IMR-90 (cell line): ENCODE results near the gene AGAP1. TPM values are rescaled to one million over a fixed set of nuclear protein-coding genes. Genes with fewer than 3 reads are reported as not detected.

ENCODE experiments used
- ATAC-seq: fragments of 200-7000 bp; cut with Tn5 transposase; 2 replicates; pipeline ENCODE4 v1.9.1; 2020; ENCODE audit warnings: low read depth, mild to moderate bottlenecking, moderate library complexity
- BruUV-seq: library from RNA; stranded (reverse); fragments of 400-500 nt; replicated peaks from 2 replicates; lab custom pipeline; 2021; lab: Mats Ljungman, UMichigan
- CTCF ChIA-PET: fragments of 300-600 bp; formaldehyde crosslinking; extraction: SDS; loops from one replicate; lab custom pipeline; 2021; ENCODE audit warnings: antibody characterized with exemption; lab: Yijun Ruan, JAX
- POLR2A ChIA-PET: fragments of 300-600 bp; sonication (Branson Sonifier 250); formaldehyde crosslinking; loops from one replicate; lab custom pipeline; 2022; ENCODE audit warnings: antibody characterized with exemption; ENCODE audit not compliant: unreplicated experiment; lab: Charles Lee
- DNase-seq: peaks from one replicate; pipeline ENCODE4 v3.0.0; 2013
- H2AFZ ChIP-seq: replicated peaks from 2 replicates; pipeline ENCODE3; 2013; ENCODE audit warnings: low read length, mild to moderate bottlenecking; ENCODE audit not compliant: poor library complexity
- H2AK5ac ChIP-seq: 2 replicates; pipeline ENCODE4 v1.6.1; 2013; ENCODE audit warnings: low read depth, low read length, inconsistent platforms
- H2AK9ac ChIP-seq: replicated peaks from 2 replicates; pipeline ENCODE3; 2013; ENCODE audit warnings: mild to moderate bottlenecking, low read depth, low read length, moderate library complexity; ENCODE audit not compliant: poor library complexity
- H2BK120ac ChIP-seq: 2 replicates; pipeline ENCODE4 v1.6.1; 2013; ENCODE audit warnings: low read depth, low read length, inconsistent platforms
- H2BK15ac ChIP-seq: 3 replicates; pipeline ENCODE4 v1.6.1; 2013; ENCODE audit warnings: low read depth, low read length, inconsistent platforms
- H2BK20ac ChIP-seq: 2 replicates; pipeline ENCODE4 v1.6.1; 2013; ENCODE audit warnings: low read depth, mild to moderate bottlenecking, inconsistent platforms, low read length, moderate library complexity
- H2BK5ac ChIP-seq: 2 replicates; pipeline ENCODE4 v1.6.1; 2013; ENCODE audit warnings: mild to moderate bottlenecking, low read depth, low read length, inconsistent platforms; ENCODE audit not compliant: poor library complexity, severe bottlenecking
- H3K14ac ChIP-seq: replicated peaks from 2 replicates; pipeline ENCODE4 v1.6.1; 2013; ENCODE audit warnings: low read depth, low read length, inconsistent platforms
- H3K18ac ChIP-seq: 2 replicates; pipeline ENCODE4 v1.6.1; 2013; ENCODE audit warnings: low read depth, low read length, control low read depth
- H3K23ac ChIP-seq: 2 replicates; pipeline ENCODE4 v1.6.1; 2013; ENCODE audit warnings: low read depth, low read length, inconsistent platforms
- H3K27ac ChIP-seq: 2 replicates; pipeline ENCODE4 v1.5.1; 2013; ENCODE audit warnings: mild to moderate bottlenecking, control low read depth, low read length; ENCODE audit not compliant: insufficient read depth
- H3K27me3 ChIP-seq: 2 replicates; pipeline ENCODE4 v1.6.1; 2013; ENCODE audit warnings: low read length; ENCODE audit not compliant: control insufficient read depth, insufficient read depth
- H3K36me3 ChIP-seq: 2 replicates; pipeline ENCODE4 v1.6.1; 2013; ENCODE audit warnings: low read length, mixed read lengths; ENCODE audit not compliant: control insufficient read depth, insufficient read depth
- H3K4ac ChIP-seq: 2 replicates; pipeline ENCODE4 v1.6.1; 2013; ENCODE audit warnings: low read depth, low read length, inconsistent platforms
- H3K4me1 ChIP-seq: 2 replicates; pipeline ENCODE4 v1.6.1; 2013; ENCODE audit warnings: low read length, mixed read lengths; ENCODE audit not compliant: control insufficient read depth, insufficient read depth
- H3K4me2 ChIP-seq: 2 replicates; pipeline ENCODE4 v1.6.1; 2013; ENCODE audit warnings: low read depth, mild to moderate bottlenecking, control low read depth, low read length, moderate library complexity
- H3K4me3 ChIP-seq: 2 replicates; pipeline ENCODE4 v1.5.1; 2013; ENCODE audit warnings: low read depth, mild to moderate bottlenecking, control low read depth, low read length, moderate library complexity; ENCODE audit not compliant: insufficient read depth
- H3K56ac ChIP-seq: 2 replicates; pipeline ENCODE4 v1.6.1; 2013; ENCODE audit warnings: low read length, inconsistent platforms; ENCODE audit not compliant: insufficient read depth; ENCODE audit errors: extremely low read depth
- H3K79me1 ChIP-seq, 2 experiments: 2 replicates each; pipeline ENCODE4 v1.6.1; 2013; ENCODE audit warnings: low read length in 2 of 2, inconsistent platforms in 1 of 2, low read depth in 1 of 2
- H3K9ac ChIP-seq: 2 replicates; pipeline ENCODE4 v1.6.1; 2013; ENCODE audit warnings: low read depth, low read length, control low read depth
- H3K9me1 ChIP-seq: 2 replicates; pipeline ENCODE4 v1.6.1; 2013; ENCODE audit warnings: low read length, inconsistent platforms; ENCODE audit not compliant: insufficient read depth
- H3K9me3 ChIP-seq: 2 replicates; pipeline ENCODE4 v1.6.1; 2013; ENCODE audit warnings: low read length; ENCODE audit not compliant: control insufficient read depth, insufficient read depth
- H4K20me1 ChIP-seq: 2 replicates; pipeline ENCODE4 v1.6.1; 2013; ENCODE audit warnings: low read length, inconsistent platforms; ENCODE audit not compliant: insufficient read depth
- H4K5ac ChIP-seq: 2 replicates; pipeline ENCODE4 v1.6.1; 2013; ENCODE audit warnings: mild to moderate bottlenecking, low read depth, low read length, control low read depth
- H4K8ac ChIP-seq, 2 experiments: 2 replicates each; pipeline ENCODE4 v1.6.1; 2013; ENCODE audit warnings: low read depth in 2 of 2, low read length in 2 of 2, control low read depth in 1 of 2, inconsistent platforms in 1 of 2
- H4K91ac ChIP-seq: 2 replicates; pipeline ENCODE4 v1.6.1; 2013; ENCODE audit warnings: low read depth, low read length, inconsistent platforms; ENCODE audit not compliant: insufficient read depth
- CEBPB ChIP-seq: IDR thresholded peaks from 2 replicates; pipeline ENCODE4 v1.6.1; 2012; ENCODE audit warnings: low read depth, low read length, improper control_type of control experiment
- CHD1 ChIP-seq: IDR thresholded peaks from 2 replicates; pipeline ENCODE4 v1.6.1; 2012; ENCODE audit warnings: low read depth, low read length, improper control_type of control experiment
- ELK1 ChIP-seq: fragments of 150-350 bp; IDR thresholded peaks from 2 replicates; pipeline ENCODE4 v1.6.1; 2016; ENCODE audit warnings: low read depth, mild to moderate bottlenecking, low read length, moderate library complexity, borderline replicate concordance
- FOS ChIP-seq: fragments of 150-350 bp; IDR thresholded peaks from 2 replicates; pipeline ENCODE4 v1.6.1; 2016; ENCODE audit warnings: low read depth, low read length
- MAFK ChIP-seq: IDR thresholded peaks from 2 replicates; pipeline ENCODE4 v1.6.1; 2012; ENCODE audit warnings: low read depth, low read length, improper control_type of control experiment
- MAZ ChIP-seq: IDR thresholded peaks from 2 replicates; pipeline ENCODE4 v1.6.1; 2012; ENCODE audit warnings: low read depth, mild to moderate bottlenecking, low read length, improper control_type of control experiment, moderate library complexity, borderline replicate concordance
- MXI1 ChIP-seq: IDR thresholded peaks from 2 replicates; pipeline ENCODE4 v1.6.1; 2012; ENCODE audit warnings: low read depth, mild to moderate bottlenecking, low read length, moderate library complexity, borderline replicate concordance
- NFE2L2 ChIP-seq: fragments of 150-350 bp; IDR thresholded peaks from 2 replicates; pipeline ENCODE4 v1.6.1; 2016; ENCODE audit warnings: low read depth, mild to moderate bottlenecking, low read length
- POLR2A ChIP-seq: IDR thresholded peaks from 2 replicates; pipeline ENCODE4 v1.6.1; 2012; ENCODE audit warnings: mild to moderate bottlenecking, low read depth, low read length
- RAD21 ChIP-seq: IDR thresholded peaks from 2 replicates; pipeline ENCODE4 v1.6.1; 2012; ENCODE audit warnings: low read length, improper control_type of control experiment
- RCOR1 ChIP-seq: IDR thresholded peaks from 2 replicates; pipeline ENCODE4 v1.6.1; 2012; ENCODE audit warnings: mild to moderate bottlenecking, low read length, improper control_type of control experiment; ENCODE audit not compliant: insufficient replicate concordance
- RFX5 ChIP-seq: IDR thresholded peaks from 2 replicates; pipeline ENCODE4 v1.8.0; 2012; ENCODE audit warnings: low read depth, mild to moderate bottlenecking, low read length, moderate library complexity
- SMC3 ChIP-seq: fragments of 150-350 bp; IDR thresholded peaks from 2 replicates; pipeline ENCODE4 v1.6.1; 2016; ENCODE audit warnings: low read depth, mild to moderate bottlenecking, antibody characterized with exemption, low read length, moderate library complexity
- USF2 ChIP-seq: fragments of 150-350 bp; IDR thresholded peaks from 2 replicates; pipeline ENCODE4 v1.6.1; 2017; ENCODE audit warnings: mild to moderate bottlenecking, antibody characterized with exemption, low read length, low read depth
- WGBS, 2 experiments: methylation state at CpG; one replicate each; pipeline versions ENCODE4 v1.1.5 to v1.1.7; 2013; ENCODE audit warnings: missing lambda C conversion rate in 2 of 2; ENCODE audit not compliant: insufficient read length in 1 of 2; ENCODE audit errors: extremely low coverage in 2 of 2; 5-methylcytosine and 5-hydroxymethylcytosine counted together
- dilution Hi-C: fragments of 300-500 bp; cut with HindIII; formaldehyde crosslinking; loops from one replicate; pipeline ENCODE4 v1.14.3; 2018; ENCODE audit warnings: low sequenced_read_pairs; ENCODE audit not compliant: unreplicated experiment
- in situ Hi-C: fragments of 300-500 bp; cut with MboI; formaldehyde crosslinking; loops from 3 replicates; pipeline ENCODE4 v1.14.3; 2019; ENCODE audit warnings: low sequenced_read_pairs, inconsistent platforms, mixed read lengths
- intact Hi-C: fragments of 100-400 bp; cut with micrococcal nuclease; formaldehyde crosslinking; loops from 2 replicates; pipeline ENCODE4 v1.10.0; 2022
- polyA plus RNA-seq, 3 experiments: library from polyadenylated mRNA; depleted of rRNA; stranded (reverse); fragments of >200 nt; gene quantifications; 2 replicates each; pipeline ENCODE4 v1.2.3, GENCODE V29; 2012; ENCODE audit warnings: low replicate concordance in 1 of 3
- total RNA-seq: library from RNA; depleted of rRNA; stranded (reverse); fragments of >200 nt; gene quantifications from 2 replicates; pipeline ENCODE4 v1.2.3, GENCODE V29; 2012
- TF ChIP-seq, protein P1 (sequence below): conservative IDR thresholded peaks from 2 replicates; pipeline ENCODE4 v1.5.1; 2012; ENCODE audit warnings: mild to moderate bottlenecking, low read depth, low read length, improper control_type of control experiment

AGAP1 gene
- total and polyA plus RNA-seq, 2 of the 4 experiments (the other 2 are of a cell fraction), result 15.1 to 16.4 TPM

DNA sequence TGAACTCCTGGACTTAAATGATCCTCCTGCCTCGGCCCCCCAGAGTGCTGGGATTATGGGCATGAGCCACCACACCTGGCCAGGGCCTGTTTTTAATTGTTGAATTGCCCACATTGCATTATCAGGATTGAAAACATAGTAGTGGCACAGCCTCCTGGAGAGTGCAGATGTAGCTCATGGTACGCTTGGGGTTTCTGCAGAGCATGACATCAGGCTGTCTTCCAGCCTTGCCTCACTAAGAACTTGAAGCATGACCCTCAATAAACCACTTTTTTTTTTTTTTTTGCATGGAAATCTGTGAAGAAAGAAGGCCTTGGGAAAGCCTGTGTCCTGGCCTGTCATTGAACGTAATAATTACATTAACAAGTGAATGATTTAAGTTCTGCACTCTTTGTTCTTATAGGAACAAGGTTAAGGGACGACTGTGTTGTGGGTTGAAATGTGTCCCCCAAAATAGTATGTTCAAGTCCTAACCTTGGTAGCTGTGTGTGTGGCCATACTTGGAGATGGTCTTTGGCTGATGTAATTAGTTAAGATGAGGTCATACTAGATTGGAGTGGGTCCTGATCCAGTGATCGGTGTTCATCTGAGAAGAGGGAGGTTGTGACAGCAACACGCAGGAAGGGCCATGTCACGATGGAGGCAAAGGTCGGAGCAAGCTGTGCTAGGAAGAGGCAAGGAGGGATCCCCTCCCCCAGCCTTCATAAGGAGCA, 90.2 kb downstream of the AGAP1 start:
- H3K4me3 ChIP-seq, result no peak overlapping the region
- no peak overlapping the region for H2AFZ ChIP-seq
- H2BK120ac ChIP-seq, result no peak overlapping the region
- intact Hi-C loops (loop anchor here (5.0 kb wide), 1 partner anchor 1032 kb away; no protein-coding TSS in a partner anchor), in situ Hi-C loops (loop anchor here (5.0 to 25.0 kb wide), 2 partner anchors 437 to 1047 kb away; no protein-coding TSS in a partner anchor), dilution Hi-C loops (no loop called here)
- no peaks in the 10 kb centered on the region for H3K27me3 ChIP-seq
- no peak overlapping the region for H3K27ac ChIP-seq
- no peak overlapping the region for H3K56ac ChIP-seq
- no peak overlapping the region for H3K4me2 ChIP-seq
- no TSS peak for BruUV-seq
- H2BK15ac ChIP-seq, result no peak overlapping the region; the same call in 2 of the 3 replicates
- H4K5ac ChIP-seq, result no peak overlapping the region
- no peaks in the 10 kb centered on the region for H3K36me3 ChIP-seq
- H3K9ac ChIP-seq, result no peak overlapping the region
- H3K23ac ChIP-seq, result no peak overlapping the region; the same call in 1 of the 2 replicates
- WGBS, 2 experiments, result 0% methylated on average over 1 of the region's 8 CpGs; no CpG with 5 or more reads in 1 of the 2 experiments
- no peak overlapping the region for H3K14ac ChIP-seq
- H2AK5ac ChIP-seq, result no peak overlapping the region
- no peak overlapping the region for H2AK9ac ChIP-seq
- H2BK20ac ChIP-seq, result no peak overlapping the region
- peaks cover 9% of the 10 kb centered on the region for H3K9me1 ChIP-seq
- no peak overlapping the region for H3K18ac ChIP-seq
- H3K79me1 ChIP-seq, result peaks cover 30 to 65% of the 10 kb centered on the region in 2 experiments
- ChIA-PET POLR2A (no interaction called here), CTCF (interaction anchor here (0.5 to 0.9 kb wide), 2 partner anchors 12 to 427 kb away, joined by 3 read pairs; no protein-coding TSS in a partner anchor)
- H3K4ac ChIP-seq, result no peak overlapping the region
- peaks cover 46% of the 10 kb centered on the region for H4K20me1 ChIP-seq
- no peak overlapping the region for H4K91ac ChIP-seq
- H3K9me3 ChIP-seq, result no peaks in the 10 kb centered on the region
- no peak overlapping the region for H2BK5ac ChIP-seq
- ATAC-seq (no peak), DNase-seq (no peak)
- no peaks in the 10 kb centered on the region for H3K4me1 ChIP-seq
- H4K8ac ChIP-seq, result no peak overlapping the region
- no peak for TF ChIP-seq MAFK
- TF ChIP-seq USF2, result no peak
- TF ChIP-seq RFX5, result no peak
- TF ChIP-seq CHD1, result no peak
- TF ChIP-seq CEBPB, result no peak
- TF ChIP-seq, protein P1, sequence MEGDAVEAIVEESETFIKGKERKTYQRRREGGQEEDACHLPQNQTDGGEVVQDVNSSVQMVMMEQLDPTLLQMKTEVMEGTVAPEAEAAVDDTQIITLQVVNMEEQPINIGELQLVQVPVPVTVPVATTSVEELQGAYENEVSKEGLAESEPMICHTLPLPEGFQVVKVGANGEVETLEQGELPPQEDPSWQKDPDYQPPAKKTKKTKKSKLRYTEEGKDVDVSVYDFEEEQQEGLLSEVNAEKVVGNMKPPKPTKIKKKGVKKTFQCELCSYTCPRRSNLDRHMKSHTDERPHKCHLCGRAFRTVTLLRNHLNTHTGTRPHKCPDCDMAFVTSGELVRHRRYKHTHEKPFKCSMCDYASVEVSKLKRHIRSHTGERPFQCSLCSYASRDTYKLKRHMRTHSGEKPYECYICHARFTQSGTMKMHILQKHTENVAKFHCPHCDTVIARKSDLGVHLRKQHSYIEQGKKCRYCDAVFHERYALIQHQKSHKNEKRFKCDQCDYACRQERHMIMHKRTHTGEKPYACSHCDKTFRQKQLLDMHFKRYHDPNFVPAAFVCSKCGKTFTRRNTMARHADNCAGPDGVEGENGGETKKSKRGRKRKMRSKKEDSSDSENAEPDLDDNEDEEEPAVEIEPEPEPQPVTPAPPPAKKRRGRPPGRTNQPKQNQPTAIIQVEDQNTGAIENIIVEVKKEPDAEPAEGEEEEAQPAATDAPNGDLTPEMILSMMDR, result no peak
- TF ChIP-seq SMC3, result no peak
- no peak for TF ChIP-seq RCOR1
- no peak for TF ChIP-seq ELK1
- no peak for TF ChIP-seq MXI1
- TF ChIP-seq RAD21, result no peak
- TF ChIP-seq MAZ, result no peak
- no peak for TF ChIP-seq FOS
- TF ChIP-seq POLR2A, result no peak
- TF ChIP-seq NFE2L2, result no peak
